Activated CD8-positive, alpha-beta memory T cell treated with anti-CD3 and anti-CD28 coated beads for 24 hours (primary cell): ENCODE results near the gene ARHGAP45.
"Not testable (repeated sequence)": the region's sequence is repeated elsewhere in the genome, so short reads cannot be mapped to it uniquely, and the experiment has no call there.

Source experiments
- DNase-seq: peaks from one replicate; pipeline ENCODE4 v3.0.0-alpha.2; 2020

The ARHGAP45 gene

DNA sequence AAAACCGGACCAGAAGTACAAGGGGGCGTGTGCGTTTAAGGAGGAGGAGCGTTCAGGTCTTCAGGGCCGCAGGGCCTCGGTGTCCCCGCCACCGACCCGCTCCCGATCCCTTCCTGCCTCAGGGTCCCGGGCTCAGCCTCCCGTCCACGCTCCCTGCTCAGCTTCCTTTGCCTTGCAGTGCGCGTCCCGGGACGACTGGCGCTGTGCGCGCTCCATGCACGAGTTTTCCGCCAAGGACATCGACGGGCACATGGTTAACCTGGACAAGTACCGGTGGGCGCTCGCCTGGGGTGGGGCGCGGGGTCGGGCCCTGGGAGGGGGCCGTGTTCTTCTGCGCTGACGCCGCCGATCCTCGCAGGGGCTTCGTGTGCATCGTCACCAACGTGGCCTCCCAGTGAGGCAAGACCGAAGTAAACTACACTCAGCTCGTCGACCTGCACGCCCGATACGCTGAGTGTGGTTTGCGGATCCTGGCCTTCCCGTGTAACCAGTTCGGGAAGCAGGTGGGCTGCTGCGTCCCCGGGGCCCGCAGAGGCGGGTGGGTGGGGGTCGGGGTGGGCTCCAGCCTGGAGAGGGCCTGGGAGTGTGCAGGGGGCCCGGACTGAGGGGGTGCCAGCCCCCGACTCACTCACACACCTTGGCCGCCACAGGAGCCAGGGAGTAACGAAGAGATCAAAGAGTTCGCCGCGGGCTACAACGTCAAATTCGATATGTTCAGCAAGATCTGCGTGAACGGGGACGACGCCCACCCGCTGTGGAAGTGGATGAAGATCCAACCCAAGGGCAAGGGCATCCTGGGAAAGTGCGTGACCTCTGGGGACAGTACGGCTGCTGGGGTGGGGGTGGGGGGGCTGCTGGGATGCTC, 38.3 kb downstream of the ARHGAP45 start:
- DNase-seq: no peak

DNA sequence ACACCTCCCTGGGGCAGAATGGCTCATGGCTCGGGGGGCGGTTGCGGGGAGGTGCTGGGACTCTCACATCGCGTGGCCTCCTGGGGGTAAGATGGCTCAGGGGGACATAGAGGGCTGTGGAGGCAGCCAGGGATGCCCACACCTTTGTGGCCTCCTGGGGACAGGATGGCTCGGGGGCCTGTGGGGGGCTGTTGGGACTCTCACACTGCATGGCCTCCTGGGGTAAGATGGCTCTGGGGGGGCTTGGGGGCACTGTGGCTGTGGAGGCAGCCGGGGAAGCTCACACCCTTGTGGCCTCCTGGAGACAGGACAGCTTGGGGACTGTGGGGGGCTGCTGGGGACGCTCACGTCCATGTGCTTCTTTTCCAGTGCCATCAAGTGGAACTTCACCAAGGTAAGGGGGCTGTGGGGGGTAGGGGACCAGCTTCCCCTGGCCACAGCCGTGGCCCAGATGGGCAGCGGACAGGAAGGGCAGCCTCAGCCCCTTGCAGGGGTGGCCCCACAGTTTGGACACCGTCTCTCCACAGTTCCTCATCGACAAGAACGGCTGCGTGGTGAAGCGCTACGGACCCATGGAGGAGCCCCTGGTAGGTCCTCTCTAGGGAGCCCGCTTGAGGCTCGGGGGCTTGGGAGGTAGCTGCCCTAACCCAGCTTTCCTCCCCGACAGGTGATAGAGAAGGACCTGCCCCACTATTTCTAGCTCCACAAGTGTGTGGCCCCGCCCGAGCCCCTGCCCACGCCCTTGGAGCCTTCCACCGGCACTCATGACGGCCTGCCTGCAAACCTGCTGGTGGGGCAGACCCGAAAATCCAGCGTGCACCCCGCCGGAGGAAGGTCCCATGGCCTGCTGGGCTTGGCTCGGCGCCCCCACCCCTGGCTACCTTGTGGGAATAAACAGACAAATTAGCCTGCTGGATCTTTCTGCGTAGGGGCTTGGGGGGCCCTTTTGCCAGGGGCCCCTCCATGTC, 39.2 kb downstream of the ARHGAP45 start:
- no peak for DNase-seq

DNA sequence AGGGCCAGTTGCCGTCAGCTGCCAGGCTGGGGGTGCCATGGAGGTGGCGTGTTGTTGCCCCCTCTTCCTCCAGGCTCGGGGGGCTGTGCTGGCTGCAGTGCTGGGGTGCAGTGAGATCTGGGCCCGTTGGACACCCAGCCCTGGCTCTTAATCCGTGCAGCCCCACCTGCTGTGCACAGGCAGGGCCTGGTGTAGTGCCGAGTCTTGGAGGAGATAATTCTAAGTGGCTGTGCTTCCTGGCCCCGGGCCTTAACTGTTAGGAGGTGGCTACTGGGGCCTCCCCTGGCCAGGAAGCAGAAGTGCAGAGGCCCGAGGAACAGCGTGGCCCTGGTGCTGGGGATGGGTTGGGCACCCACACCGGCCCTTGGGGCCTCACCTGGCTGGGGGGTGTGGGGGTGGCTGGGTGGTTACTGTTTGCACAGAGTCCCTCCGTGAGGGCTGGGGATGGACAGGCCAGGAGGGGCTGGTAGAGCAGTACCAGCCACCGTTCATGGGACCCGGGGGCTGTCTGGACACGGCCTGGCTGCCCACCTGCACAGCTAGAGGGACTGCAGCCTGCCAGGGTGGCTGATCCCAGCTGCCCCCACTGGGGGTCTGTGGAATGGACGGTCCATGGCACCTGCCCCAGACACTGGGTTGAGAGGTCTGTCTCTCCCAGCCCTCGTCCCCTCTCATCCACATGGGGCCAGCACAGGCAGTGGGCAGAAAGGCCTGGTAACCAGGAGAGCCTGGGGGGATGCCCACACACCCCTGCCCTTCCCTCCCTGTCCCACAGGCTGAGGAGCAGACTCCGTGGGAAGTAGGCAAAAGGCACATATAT, 40.1 kb downstream of the ARHGAP45 start:
- no peak for DNase-seq

DNA sequence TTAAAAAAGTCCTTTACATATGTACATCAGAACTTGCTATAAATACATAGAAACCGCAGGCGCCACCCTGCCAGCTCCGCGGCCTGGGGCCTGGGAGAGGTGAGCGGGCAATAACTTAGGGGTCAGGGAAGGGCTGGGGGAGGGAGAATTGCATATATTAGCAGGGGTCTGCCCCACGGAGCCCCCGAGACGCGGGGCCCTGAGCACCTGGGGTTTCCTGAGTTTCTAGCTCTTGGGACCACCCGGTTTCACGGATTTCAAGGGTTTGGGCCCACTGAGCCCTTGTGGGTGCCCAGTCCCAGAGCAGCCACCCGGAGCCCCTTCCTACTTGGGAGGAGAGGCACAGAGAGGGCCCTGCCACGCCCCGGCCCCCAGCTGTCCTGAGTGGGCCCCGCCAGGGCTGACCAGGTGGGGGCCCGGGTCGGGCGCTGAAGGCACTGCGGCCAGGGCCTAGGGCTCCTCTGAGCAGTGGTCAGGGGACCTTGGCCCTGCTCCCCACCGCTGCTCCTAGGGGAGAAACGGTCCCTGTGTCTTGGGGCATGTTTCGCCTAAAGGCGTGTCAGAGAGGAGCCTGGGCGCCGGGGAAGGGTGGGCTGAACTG, 40.8 kb downstream of the ARHGAP45 start:
- DNase-seq: no peak

DNA sequence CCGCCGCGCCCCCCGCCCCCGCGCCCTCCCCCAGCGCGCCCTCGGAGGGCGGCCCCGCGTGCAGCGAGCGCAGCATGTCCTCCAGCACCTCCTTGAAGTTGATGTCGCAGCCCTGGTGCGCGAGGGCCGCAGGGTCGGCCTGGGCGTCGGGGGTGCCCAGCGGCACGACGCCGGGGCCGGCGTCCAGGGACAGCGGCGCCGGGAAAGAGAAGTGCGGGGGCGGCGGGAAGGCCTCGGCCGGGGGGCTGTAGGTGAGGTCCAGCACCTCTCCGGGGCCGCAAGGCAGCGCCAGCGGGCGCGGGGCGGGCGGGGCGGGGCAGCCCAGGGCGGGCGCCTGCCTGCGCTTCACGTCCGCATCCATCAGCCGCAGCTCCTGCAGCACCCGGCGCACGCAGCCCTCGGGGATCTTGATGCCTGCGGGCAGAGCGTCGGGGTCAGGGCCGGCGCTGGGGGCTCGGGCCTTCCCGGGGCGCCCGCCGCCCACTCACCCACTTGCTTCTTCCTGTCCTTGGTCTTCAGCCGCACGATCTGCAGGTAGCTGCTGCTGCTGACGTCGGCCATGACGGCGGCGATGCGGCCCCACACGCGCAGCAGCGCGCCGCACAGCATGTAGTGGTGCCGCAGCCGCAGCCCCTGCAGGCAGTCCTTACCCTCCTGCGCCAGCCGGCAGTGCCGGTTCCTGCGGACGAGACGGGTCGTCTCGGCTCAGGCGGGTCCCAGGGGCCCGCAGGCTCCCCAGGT, 41.5 kb downstream of the ARHGAP45 start:
- DNase-seq: no peak

DNA sequence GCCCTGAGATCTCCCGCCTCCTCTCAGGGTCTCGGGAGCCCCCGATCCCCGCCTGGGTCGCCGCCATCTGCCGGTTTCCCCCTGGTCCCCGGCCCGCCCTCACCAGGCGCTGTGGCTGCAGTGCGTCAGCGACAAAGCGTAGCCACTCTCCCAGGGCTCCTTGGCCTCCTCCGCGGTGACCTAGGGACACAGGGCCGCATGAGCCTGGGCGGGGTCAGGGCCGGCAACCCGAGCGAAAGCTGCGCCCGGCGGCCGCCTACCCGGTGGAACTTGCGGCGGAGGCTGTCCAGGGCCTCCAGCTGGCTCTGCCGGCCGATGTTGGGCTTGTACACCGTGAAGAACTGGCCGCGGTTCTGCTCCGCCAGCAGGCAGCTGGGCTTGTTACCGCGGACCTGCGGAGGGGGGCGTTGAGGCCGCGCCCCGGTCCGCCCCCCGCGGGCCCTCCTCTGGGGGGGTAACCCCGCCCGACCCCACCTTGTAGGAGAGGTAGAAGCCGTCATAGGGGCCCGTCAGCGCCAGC, 42.1 kb downstream of the ARHGAP45 start:
- no peak for DNase-seq

DNA sequence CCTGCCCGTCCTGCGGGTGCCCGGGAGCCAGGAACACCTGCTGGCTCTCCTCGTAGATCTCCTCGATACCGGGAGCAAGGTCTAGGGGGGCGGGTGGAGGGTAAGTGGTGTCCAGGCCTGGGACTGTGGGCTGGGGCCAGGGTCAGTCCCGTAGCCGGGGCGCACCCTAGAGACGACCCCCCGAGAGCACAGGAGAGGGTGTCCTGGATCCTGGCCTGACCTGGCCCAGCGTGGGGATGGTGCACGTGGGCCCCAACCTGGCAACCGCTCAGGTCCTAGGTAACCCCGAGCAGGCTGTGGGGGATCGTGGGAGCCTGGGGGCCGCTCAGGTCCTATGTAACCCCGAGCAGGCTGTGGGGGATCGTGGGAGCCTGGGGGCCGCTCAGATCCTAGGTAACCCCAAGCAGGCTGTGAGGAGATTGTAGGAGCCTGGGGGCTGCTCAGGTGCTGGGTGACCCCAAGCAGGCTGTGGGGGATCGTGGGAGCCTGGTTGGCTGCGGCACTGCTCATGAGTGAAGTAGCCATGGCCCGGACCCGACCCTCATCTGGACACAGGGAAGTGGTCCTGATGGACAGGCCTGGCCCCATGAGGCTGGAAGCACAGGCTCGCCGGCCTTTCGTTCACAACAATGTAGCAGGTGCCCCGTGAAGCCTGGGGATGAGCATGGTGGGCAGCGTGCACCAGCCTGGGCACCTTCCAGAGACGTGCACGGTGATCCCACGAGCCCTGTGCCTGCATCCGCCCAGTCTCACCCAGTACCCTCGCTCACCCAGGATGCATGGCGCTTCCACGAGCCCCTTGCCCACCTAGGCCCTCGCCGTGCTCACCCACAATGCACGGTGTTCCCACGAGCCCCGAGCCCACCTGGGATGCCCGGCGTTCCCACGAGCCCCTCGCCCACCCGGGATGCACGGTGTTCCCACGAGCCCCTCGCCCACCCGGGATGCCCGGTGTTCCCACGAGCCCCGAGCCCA, 43.0 kb downstream of the ARHGAP45 start:
- DNase-seq: no peak

DNA sequence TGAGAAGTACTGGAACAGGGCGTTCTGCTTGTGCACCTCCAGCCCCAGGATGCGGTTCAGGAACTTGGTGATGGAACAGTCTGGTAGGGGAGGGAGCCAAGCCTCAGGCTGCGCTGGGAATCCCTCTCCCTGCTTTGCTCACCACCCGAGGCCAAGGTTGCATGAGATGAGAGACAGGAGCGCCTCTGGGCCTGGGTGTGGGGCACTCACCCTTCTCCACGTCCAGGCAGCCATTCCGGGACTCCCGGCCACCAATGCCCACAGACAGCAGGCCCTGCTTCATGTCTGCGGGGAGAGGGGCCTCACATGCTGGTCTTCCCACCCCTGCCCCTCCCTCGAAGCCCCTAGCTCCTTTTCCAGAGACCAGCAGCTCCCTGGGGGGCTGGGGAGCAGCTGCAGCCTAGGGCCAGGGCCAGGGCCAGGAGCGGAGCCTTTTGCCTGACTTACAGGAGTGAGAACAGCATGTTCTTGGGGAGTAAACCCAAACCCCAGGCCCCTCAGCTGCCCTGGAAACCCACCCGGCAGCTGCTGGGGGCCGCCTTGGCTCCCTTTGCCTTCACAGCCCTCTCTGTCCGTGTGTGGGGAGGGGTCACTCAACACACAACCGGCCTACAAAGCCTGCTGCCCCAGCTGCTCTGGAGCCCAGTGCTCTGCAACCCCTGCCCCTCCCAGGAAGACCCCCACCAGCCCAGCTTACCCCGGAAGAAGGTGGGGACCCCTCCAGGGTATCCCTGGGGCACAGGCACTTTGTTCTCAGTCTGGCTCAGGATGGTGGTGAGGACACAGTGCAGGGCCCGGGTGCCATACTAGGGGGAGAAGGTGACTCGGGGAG, 44.1 kb downstream of the ARHGAP45 start:
- DNase-seq: no peak

DNA sequence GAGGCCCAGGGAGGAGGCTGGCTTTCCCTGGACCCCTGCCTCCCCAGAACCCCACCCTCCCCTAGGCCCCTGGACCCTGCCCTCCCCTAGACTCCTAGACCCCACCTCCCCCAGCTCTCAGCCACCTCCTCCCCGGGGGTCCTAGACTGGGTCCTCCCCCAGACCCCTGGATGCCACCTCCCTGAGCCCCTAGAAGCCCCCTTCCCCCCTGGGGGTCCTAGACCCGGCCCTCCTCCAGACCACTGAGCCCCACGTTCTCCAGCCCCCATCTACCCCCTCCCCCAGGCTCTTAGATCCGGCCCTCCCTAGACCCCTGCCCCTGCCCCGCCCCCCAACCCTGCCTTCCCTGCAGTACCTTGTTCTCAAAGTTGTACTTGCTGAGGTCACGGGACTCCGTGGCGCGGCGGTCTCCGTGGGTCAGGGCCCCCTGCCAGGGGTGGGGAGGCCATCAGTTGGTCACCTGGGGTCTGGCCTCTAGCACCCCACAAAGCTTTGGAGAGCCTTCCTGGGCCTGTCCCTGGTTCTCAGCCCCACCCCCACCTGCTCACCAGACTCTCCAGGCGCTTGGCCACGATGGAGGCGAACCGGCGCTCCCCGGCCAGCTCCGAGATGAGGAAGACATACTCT, 44.8 kb downstream of the ARHGAP45 start:
- DNase-seq: no peak

DNA sequence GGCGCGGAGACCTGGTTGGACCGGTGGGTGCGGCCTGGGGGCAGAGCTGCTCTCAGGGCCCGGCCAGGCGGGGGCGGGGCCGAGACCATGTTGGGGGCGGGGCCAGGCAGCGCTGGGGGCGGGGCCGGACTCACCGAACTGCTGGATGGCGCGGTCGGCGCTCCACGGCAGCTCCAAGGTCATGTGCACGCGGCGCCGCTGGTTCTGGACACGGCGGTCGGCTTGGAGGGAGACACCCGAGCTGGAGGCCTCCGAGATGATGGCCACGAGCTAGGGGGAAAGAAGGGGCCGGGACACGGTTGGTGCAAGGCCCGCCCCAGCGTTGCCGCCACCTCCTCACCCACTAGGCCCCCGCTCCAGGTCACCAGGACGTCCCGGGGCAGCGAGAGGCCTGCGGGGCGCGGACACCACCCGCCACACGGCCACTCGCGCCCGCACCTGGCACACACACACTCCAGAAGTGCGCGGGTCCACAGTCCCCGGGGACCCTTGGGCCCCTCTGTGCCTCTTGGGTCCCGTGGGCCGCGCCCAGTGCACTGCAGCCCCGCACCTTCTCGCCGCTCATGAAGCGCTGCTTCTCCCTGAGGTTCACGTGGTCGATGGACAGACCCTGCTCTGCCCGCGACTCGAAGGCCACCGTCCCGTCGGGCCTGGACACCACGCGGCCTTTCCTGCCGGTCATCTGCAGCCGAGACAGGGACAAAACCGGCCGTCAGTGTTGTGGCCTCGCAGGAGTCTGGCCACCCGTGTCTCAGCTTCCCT, 45.5 kb downstream of the ARHGAP45 start:
- DNase-seq: no peak

DNA sequence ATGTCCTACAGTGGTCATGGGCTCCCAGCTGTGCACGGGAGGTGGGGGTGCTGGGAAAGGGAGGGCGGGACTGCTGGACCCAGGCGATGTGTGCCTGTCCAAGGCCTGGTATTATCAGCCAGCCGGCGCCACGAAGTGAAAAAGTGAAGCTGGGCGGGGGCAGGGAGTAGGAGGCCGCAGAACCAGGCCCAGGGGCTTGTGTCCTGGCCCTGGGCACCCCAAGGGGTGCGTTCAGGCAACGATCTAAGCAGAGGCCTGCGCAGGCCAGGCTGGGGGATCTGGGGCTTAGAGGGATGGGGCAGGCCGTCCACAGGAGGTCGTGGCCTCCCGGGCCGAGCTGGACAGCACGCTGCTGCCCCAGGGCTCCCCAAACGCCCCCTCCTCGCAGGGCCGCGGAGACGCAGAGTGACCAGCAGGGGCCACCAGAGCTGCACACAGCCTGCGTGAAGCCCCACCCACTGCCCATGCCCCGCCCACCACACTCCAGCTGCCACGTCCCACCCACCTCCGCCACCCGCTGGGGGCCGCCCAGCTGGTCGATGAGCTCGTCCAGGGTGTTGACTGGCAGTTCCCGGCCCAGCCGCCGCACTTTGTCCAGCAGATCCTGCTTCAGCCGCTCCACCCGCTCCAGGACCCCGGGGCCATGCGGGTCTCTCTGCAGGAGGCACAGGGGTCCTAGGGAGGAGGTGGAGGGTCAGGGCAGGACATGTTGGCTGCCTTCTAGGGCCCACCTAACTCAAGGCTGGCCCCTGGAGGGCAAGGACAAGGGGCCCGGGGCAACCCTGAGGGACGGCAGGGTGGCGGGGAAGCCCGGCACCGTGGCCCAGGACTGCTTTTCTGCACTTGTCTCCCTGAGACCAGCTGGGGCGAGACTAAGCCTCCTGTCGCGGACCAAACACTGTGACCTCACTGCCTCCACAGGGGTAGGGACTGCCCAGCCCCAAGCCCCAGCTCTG, 46.3 kb downstream of the ARHGAP45 start:
- peak; percentile 94 for DNase-seq

DNA sequence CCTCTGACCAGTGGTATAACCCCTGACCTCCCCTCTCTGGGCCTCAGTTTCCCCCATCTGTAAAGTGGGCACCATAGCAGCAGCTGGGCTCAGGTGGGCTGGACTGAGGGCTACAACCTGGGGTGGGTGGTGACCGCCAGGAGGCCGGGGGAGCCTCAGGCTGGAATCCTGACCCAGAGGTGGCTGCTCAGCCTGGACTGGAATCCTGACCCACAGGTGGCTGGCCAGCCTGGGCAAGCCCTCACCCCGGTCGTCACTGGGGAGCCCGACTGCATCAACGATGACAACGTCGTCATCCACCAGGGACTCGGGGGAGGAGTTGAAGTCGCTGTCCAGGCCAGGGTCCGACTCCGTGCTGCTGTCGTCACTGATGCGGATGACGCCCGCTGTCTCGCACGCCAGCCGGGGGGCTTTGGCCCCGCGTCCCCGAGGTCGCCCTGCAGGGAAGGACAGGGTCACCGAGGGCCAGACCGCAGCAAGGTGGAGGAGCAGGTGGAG, 47.1 kb downstream of the ARHGAP45 start:
- DNase-seq: no peak

DNA sequence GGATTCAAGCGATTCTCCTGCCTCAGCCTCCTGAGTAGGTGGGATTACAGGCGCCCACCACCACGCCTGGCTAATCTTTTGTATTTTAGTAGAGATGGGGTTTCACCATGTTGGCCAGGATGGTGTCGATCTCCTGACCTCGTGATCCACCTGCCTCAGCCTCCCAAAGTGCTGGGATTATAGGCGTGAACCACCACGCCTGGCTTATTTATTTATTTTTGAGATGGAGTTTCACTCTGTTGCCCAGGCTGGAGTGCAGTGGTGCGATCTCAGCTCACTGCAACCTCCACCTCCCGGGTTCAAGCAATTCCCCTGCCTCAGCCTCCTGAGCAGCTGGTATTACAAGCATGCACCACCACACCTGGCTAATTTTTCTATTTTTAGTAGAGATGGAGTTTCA, 47.8 kb downstream of the ARHGAP45 start:
- not testable (repeated sequence) for DNase-seq

DNA sequence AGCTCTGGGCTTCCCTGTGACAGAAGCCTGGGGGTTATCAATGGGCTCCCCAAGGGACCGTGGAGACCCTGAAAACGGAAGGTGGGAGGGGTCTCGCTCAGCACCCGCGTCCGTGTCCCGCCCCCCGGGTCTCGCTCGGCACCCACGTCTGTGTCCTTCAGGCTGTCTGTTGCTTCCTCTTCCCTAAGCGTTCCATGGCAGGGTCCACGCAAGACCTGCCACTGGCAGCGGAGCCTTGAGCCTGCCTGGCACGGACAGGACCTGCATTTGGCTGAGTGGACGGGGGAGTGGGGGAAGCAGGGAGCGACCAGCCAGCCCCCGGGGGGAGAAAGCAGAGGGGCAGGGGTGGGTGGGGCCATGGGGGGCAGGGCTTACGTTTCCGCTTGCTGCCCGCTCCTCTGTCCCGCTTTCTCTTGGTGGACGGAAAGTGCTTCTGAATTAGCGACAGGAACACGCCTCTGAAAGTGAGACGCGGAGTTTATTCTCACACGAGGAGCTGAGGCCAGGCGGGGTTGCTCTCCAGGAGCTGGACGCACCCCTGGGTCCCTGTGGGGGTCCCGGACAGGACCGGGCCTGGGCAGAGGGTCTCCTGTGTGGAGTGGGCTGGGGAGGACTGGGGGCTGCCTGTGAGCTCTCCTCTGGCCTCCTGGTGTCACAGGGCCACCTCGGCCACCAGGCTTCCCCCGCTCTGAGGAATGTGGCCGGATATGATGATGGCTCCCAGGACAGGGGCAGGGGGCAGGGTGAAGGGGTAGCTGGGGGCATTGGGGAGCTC, 48.9 kb downstream of the ARHGAP45 start:
- no peak for DNase-seq

DNA sequence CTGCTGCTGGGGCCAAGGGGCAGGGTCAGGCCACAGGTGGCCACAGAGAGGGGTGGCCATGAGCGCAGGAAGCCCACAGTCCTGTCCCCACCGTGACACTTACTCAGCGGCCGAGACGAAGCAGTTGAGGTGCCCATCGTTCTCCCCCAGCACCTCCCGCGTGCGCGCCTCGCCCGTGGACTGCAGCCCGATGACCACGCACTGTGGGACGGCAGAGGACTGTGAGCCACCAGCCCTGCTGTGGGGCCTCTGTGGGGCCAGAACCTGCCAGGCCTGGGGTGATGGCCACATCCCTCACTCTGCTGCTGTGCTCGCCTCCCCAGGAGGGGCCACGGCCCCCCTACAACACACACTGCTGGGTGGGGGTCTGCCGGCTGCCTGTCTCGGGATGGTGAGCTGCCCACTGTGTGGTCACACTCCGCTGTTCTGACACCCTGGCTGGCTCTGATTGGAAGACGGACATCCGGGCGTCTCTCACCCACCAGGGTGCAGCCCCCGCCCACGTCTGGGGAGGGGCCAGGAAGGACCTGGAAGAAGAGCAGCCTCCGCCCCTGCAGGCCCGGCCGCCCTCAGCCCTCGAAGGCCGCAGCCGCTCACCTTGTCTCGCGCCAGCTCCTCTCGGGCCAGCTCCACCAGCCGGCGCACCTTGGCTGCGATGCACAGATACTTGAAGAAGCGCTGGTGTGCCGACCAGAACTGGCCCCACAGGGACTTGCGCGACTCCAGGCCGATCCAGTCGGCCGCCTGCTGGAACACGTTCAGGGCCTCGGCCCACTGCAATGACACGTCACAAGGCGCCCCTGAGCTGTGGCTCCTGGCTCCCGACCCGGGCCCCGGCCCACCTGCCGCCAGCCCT, 50.0 kb downstream of the ARHGAP45 start:
- DNase-seq: no peak
